Thymus (tissue), 11 donors: ENCODE results near the gene SYNGR1. TPM values are rescaled to one million over a fixed set of nuclear protein-coding genes. Genes with fewer than 3 reads are reported as not detected.

Source experiments
- DNase-seq, 9 donors: peaks; one replicate each; pipeline ENCODE4 v3.0.0-alpha.2; 2013; ENCODE audit warnings: low spot score in 9 of 9, low read depth in 6 of 9, missing footprints in 1 of 9
- H3K27ac ChIP-seq, 2 donors: one replicate each; pipeline ENCODE4 v1.5.1; 2013; ENCODE audit warnings: control low read depth in 1 of 2, low read depth in 1 of 2, low read length in 1 of 2, mild to moderate bottlenecking in 1 of 2, moderate library complexity in 1 of 2
- H3K27me3 ChIP-seq, 2 donors: one replicate each; pipeline ENCODE4 v1.5.1; 2013; ENCODE audit warnings: low read length in 1 of 2; ENCODE audit not compliant: control insufficient read depth in 2 of 2, insufficient read depth in 1 of 2
- H3K36me3 ChIP-seq, 2 donors: one replicate each; pipeline ENCODE4 v1.5.1; 2013; ENCODE audit warnings: low read length in 1 of 2, mild to moderate bottlenecking in 1 of 2, moderate library complexity in 1 of 2; ENCODE audit not compliant: control insufficient read depth in 2 of 2, insufficient read depth in 2 of 2
- H3K4me1 ChIP-seq, 2 donors: one replicate each; pipeline ENCODE4 v1.5.1; 2013; ENCODE audit warnings: low read length in 2 of 2; ENCODE audit not compliant: control insufficient read depth in 2 of 2, insufficient read depth in 2 of 2
- H3K4me3 ChIP-seq, 2 donors: one replicate each; pipeline ENCODE4 v1.5.1; 2013; ENCODE audit warnings: low read length in 2 of 2, control low read depth in 1 of 2, mild to moderate bottlenecking in 1 of 2
- H3K9me3 ChIP-seq, 2 donors: one replicate each; pipeline ENCODE4 v1.5.1; 2013; ENCODE audit warnings: low read length in 1 of 2, mild to moderate bottlenecking in 1 of 2; ENCODE audit not compliant: control insufficient read depth in 2 of 2, insufficient read depth in 1 of 2
- WGBS: extraction: QIAGEN DNeasy Blood & Tissue Kit; methylation state at CpG from one replicate; pipeline ENCODE4 v1.1.7; 2013; 5-methylcytosine and 5-hydroxymethylcytosine counted together
- polyA plus RNA-seq: library from polyadenylated mRNA; stranded (reverse); fragments of 200-250 nt; gene quantifications from one replicate; pipeline ENCODE4 v1.2.3, GENCODE V29; 2013
- total RNA-seq: library from RNA; stranded (reverse); fragments of 120-200 nt; gene quantifications from one replicate; pipeline ENCODE4 v1.2.4, GENCODE V29; 2013
- donor health status: healthy.

Gene SYNGR1
- total and polyA plus RNA-seq, 2 donors = 2.8 to 6.1 TPM

DNA sequence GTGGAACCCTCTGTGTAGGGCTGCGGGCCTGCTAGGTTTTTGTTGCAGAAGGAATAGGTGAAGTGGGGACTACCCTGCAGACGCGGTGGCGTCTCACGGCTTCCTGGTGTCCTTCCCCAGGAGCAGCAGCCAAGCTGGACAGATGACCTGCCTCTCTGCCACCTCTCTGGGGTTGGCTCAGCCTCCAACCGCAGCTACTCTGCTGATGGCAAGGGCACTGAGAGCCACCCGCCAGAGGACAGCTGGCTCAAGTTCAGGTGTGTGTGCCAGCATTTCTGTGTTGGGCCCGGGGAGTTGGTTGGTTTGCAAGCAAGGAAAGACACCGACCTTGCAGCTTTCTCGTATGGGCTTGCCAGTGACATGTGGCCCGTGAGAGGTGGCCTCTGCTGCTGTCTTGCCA is 65.1 kb downstream of the SYNGR1 start:
- Histone ChIP-seq H3K9me3 (peaks cover 0 to 3% of the 10 kb centered on the region in 2 donors), H3K27me3 (peaks cover 5 to 6% of the 10 kb centered on the region in 2 donors), H3K36me3 (peaks cover 46 to 47% of the 10 kb centered on the region in 2 donors), H3K4me1 (peaks cover 20 to 34% of the 10 kb centered on the region in 2 donors), H3K27ac (no peak overlapping the region), H3K4me3 (no peak overlapping the region)
- WGBS = 96% methylated on average over 11 of the region's 11 CpGs
- DNase-seq = no peak

DNA sequence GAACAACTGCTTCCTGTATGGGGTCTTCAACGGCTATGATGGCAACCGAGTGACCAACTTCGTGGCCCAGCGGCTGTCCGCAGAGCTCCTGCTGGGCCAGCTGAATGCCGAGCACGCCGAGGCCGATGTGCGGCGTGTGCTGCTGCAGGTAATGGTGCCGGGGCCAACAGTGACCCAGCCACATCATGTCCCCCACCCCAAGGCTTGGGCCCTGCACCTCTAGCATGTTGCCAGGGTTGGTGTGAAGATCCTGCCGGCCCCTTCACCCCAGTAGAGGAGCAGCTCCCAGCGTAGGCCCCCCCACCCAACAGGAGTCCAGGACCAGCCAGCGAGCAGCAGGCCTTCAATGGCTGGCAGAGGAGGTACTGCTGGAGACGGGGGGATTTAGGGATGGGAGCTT is 65.7 kb downstream of the SYNGR1 start:
- no peak for DNase-seq
- H3K4me1 ChIP-seq = peaks cover 20 to 34% of the 10 kb centered on the region in 2 donors

DNA sequence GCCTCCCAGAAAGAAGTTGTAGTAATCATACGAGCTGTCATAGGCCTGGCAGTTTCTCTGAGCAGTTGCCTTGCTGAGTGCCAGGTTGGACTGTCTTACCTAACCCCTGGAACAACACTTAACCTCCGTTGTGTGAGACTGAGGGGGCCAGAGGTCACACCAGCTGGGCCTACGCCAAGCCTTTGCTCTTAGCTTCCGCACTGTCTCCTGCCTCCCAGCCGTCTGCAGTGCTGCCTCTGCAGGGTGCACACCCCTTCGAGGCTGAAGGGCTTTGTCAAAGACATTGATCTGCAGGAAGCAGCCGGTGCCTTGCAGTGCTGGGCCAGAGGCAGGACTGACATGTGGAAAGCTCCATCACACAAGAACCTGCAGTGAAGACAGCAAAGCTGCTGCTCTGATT is 66.5 kb downstream of the SYNGR1 start:
- Histone ChIP-seq H3K4me1 (peaks cover 20 to 32% of the 10 kb centered on the region in 2 donors), H3K27me3 (peaks cover 2 to 4% of the 10 kb centered on the region in 2 donors), H3K4me3 (no peak overlapping the region), H3K9me3 (peaks cover 0 to 3% of the 10 kb centered on the region in 2 donors), H3K27ac (no peak overlapping the region), H3K36me3 (peaks cover 58 to 61% of the 10 kb centered on the region in 2 donors)
- WGBS = 95% methylated on average over 7 of the region's 7 CpGs
- DNase-seq = no peak

More for the DNA sequence above, 65.7 kb downstream of the SYNGR1 start:
- Histone ChIP-seq H3K27me3 (peaks cover 5 to 6% of the 10 kb centered on the region in 2 donors), H3K9me3 (peaks cover 0 to 3% of the 10 kb centered on the region in 2 donors), H3K27ac (no peak overlapping the region), H3K4me3 (no peak overlapping the region), H3K36me3 (peaks cover 52 to 53% of the 10 kb centered on the region in 2 donors)
- WGBS = 98% methylated on average over 16 of the region's 16 CpGs

DNA sequence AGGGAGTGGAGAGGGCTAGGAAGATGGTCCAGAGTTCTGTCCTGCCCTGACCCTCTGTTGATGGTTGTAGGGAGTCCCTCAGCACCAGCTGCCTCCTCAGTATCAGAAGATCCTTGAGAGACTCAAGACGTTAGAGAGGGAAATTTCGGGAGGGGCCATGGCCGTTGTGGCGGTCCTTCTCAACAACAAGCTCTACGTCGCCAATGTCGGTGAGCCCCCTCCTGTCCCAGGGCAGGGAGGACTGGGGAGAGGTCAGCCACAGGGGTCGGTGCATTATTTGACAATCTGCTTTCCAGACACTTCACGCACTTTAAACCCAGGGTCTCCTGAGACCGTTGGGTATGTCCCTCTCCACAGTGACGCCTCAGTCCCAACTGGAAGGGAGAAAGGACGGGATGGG is 67.8 kb downstream of the SYNGR1 start:
- no peak overlapping the region for H3K27ac ChIP-seq
- peaks cover 67 to 70% of the 10 kb centered on the region in 2 donors for H3K36me3 ChIP-seq
- DNase-seq = no peak
- H3K4me1 ChIP-seq = peaks cover 11 to 20% of the 10 kb centered on the region in 2 donors
- H3K27me3 ChIP-seq = peaks cover 0 to 3% of the 10 kb centered on the region in 2 donors
- no peaks in the 10 kb centered on the region for H3K9me3 ChIP-seq
- WGBS = 98% methylated on average over 12 of the region's 12 CpGs
- H3K4me3 ChIP-seq = no peak overlapping the region

DNA sequence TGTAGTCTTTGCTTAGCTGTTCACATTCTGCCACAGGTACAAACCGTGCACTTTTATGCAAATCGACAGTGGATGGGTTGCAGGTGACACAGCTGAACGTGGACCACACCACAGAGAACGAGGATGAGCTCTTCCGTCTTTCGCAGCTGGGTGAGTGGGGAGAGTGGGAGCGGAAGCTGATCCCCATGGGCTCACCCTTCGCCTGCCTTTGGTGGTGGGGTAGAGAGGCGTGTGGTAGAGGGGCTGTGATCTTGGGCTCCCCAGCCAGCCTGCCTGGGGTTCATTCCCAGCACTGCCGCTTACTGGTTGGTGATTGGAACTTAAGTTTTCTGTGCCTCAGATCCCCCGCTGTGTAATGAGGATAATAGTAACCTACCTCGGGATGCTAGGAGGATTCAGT is 68.9 kb downstream of the SYNGR1 start:
- no peak for DNase-seq
- Histone ChIP-seq H3K4me3 (no peak overlapping the region), H3K36me3 (peaks cover 70 to 73% of the 10 kb centered on the region in 2 donors)

DNA sequence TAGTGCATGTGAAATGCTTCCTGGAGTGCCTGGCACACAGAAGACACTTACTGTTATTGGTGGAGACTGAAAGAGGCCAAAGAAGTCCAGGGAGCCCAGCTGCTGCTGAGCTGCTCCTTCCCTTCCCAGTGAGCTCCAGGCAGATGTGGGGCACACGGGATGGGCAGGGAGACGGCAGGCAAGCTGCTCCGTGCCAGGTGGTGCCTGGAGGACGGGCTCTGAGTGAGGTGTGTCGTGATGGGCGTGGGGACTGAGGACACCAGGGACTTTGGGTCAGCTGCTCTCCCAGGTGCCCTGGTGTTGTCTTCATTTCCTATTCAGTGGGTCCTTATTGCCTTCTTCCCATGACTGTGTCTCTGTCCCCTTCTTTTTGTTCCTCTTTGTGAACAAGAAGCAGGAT is 69.3 kb downstream of the SYNGR1 start:
- peaks cover 70 to 76% of the 10 kb centered on the region in 2 donors for H3K36me3 ChIP-seq

More for the DNA sequence above, 68.9 kb downstream of the SYNGR1 start:
- Histone ChIP-seq H3K27ac (no peak overlapping the region), H3K4me1 (peaks cover 6 to 15% of the 10 kb centered on the region in 2 donors), H3K27me3 (peaks cover 0 to 3% of the 10 kb centered on the region in 2 donors), H3K9me3 (no peaks in the 10 kb centered on the region)
- WGBS = 98% methylated on average over 12 of the region's 12 CpGs

DNA sequence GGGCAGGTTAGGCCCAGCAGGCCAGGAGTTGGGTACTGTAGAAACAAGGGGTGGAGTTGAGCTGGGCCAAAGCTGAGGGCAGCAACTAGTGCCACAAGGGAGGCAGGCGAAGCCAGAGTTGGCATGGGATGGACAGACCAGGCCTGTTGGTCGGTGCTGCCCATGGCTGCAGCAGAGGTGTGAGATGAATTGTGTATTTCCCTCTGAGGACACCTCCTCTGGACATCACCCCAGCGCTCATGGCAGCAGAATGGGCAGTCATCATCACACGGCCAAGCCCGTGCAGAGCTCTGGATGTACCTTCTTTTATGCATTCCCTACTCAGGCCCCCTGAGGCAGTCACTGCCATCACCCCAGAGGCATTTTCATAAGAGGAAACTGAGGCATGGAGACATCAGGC is 70.1 kb downstream of the SYNGR1 start:
- DNase-seq = no peak
- over 99% methylated on average over 5 of the region's 5 CpGs for WGBS
- H3K36me3 ChIP-seq = peaks cover 68 to 77% of the 10 kb centered on the region in 2 donors

More for the DNA sequence above, 69.3 kb downstream of the SYNGR1 start:
- Histone ChIP-seq H3K4me3 (no peak overlapping the region), H3K27ac (no peak overlapping the region), H3K9me3 (no peaks in the 10 kb centered on the region), H3K27me3 (peaks cover 0 to 3% of the 10 kb centered on the region in 2 donors), H3K4me1 (peaks cover 2 to 11% of the 10 kb centered on the region in 2 donors)
- 98% methylated on average over 6 of the region's 6 CpGs for WGBS
- DNase-seq = no peak

DNA sequence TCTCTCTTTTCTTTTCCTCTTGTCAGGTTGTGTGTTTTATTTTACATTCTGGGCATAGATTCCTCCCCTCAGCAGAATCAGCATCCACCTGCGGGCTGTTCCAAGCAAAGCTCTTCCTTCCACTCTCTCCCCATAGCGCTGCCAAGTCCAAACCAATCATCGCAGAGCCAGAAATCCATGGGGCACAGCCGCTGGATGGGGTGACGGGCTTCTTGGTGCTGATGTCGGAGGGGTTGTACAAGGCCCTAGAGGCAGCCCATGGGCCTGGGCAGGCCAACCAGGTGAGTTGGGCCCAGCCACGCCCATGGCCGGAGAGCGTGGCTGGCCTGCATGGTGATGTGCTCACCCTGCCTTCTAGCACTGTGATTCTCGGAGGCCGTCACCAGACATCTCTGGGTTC is 71.9 kb downstream of the SYNGR1 start:
- Histone ChIP-seq H3K4me3 (no peak overlapping the region), H3K27ac (no peak overlapping the region), H3K9me3 (no peaks in the 10 kb centered on the region), H3K4me1 (no peaks in the 10 kb centered on the region), H3K36me3 (peaks cover 62 to 69% of the 10 kb centered on the region in 2 donors), H3K27me3 (no peaks in the 10 kb centered on the region)
- 98% methylated on average over 11 of the region's 11 CpGs for WGBS
- DNase-seq = no peak

More for the DNA sequence above, 70.1 kb downstream of the SYNGR1 start:
- H3K9me3 ChIP-seq = no peaks in the 10 kb centered on the region
- no peak overlapping the region for H3K27ac ChIP-seq
- H3K4me3 ChIP-seq = no peak overlapping the region
- H3K27me3 ChIP-seq = no peaks in the 10 kb centered on the region
- H3K4me1 ChIP-seq = peaks cover 0 to 3% of the 10 kb centered on the region in 2 donors

DNA sequence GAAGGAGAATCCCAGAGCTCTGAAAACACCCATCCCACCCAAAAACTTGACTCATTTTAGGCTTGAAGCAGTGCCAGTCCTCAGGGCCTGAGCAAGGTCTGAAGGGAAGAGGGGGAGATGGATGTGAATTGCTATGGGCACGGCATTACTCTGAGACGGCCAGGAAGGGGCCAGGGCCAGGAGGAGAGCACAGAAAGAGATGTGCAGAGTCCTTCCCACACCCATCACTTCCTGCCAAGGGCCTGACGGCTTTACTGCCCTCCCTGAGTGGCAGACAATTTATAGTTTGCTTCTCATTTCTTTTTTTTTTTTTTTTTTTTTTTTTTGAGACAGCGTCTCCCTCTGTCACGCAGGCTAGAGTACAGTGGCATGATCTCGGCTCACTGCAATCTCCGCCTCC is 72.3 kb downstream of the SYNGR1 start:
- WGBS = 88% methylated on average over 7 of the region's 7 CpGs

More for the DNA sequence above, 72.3 kb downstream of the SYNGR1 start:
- Histone ChIP-seq H3K4me3 (no peak overlapping the region), H3K4me1 (no peaks in the 10 kb centered on the region), H3K9me3 (no peaks in the 10 kb centered on the region), H3K27ac (no peak overlapping the region), H3K27me3 (no peaks in the 10 kb centered on the region), H3K36me3 (peaks cover 62 to 69% of the 10 kb centered on the region in 2 donors)
- DNase-seq = no peak
